NCI-H2107 treated with DMSO at 0.1 percent for 48 hours (cell line): Measurements from ENCODE around the gene TCTN2.

ENCODE experiments used
- DNase-seq: peaks from one replicate; lab custom pipeline; 2025; ENCODE audit not compliant: unreplicated experiment; lab: John Stamatoyannopoulos, UW

The TCTN2 gene

GRCh38 chr12:123683964-123684363, 13.1 kb downstream of the TCTN2 start:
- no peak for DNase-seq

- no peak for DNase-seq
These were observed 15.8 kb downstream of the TCTN2 start for GRCh38 chr12:123686636-123687190.

GRCh38 chr12:123690191-123690840, 19.4 kb downstream of the TCTN2 start:
- no peak for DNase-seq

GRCh38 chr12:123696207-123696606, 25.3 kb downstream of the TCTN2 start:
- no peak for DNase-seq

GRCh38 chr12:123696646-123697045, 25.7 kb downstream of the TCTN2 start:
- peak; percentile 96 for DNase-seq

- no peak for DNase-seq
These were observed 35.0 kb downstream of the TCTN2 start for GRCh38 chr12:123705935-123706334.

GRCh38 chr12:123707466-123707865, 36.6 kb downstream of the TCTN2 start:
- DNase-seq: no peak

GRCh38 chr12:123712780-123713319, 41.9 kb downstream of the TCTN2 start:
- DNase-seq: no peak

GRCh38 chr12:123713398-123713797, 42.5 kb downstream of the TCTN2 start:
- no peak for DNase-seq

GRCh38 chr12:123713823-123714585, 43.1 kb downstream of the TCTN2 start:
- DNase-seq: no peak

- DNase-seq: no peak
These were observed 44.3 kb downstream of the TCTN2 start for GRCh38 chr12:123715195-123715594.

GRCh38 chr12:123717350-123717749, 46.4 kb downstream of the TCTN2 start:
- DNase-seq: no peak

- DNase-seq: no peak
These were observed 49.4 kb downstream of the TCTN2 start for GRCh38 chr12:123720141-123720814.

- no peak for DNase-seq
These were observed 50.3 kb downstream of the TCTN2 start for GRCh38 chr12:123721245-123721644.

GRCh38 chr12:123723011-123723410, 52.1 kb downstream of the TCTN2 start:
- DNase-seq: peak; percentile 69

- DNase-seq: no peak
These were observed 52.9 kb downstream of the TCTN2 start for GRCh38 chr12:123723765-123724164.

- no peak for DNase-seq
These were observed 55.3 kb downstream of the TCTN2 start for GRCh38 chr12:123726244-123726643.

GRCh38 chr12:123726962-123727361, 56.0 kb downstream of the TCTN2 start:
- no peak for DNase-seq

GRCh38 chr12:123727878-123728277, 57.0 kb downstream of the TCTN2 start:
- no peak for DNase-seq

GRCh38 chr12:123731596-123731995, 60.7 kb downstream of the TCTN2 start:
- no peak for DNase-seq

GRCh38 chr12:123732251-123732650, 61.3 kb downstream of the TCTN2 start:
- DNase-seq: no peak
